BLaER1 treated with 17β-estradiol and CSF1 and Interleukin-3, amounts not matched to agents 10 nM and 100 nM (cell line): Measurements from ENCODE around the gene FIG4.

Experiments
- H3K27ac ChIP-seq, 11 experiments: shearing (Covaris generic); formaldehyde crosslinking; 2 replicates each; pipeline ENCODE4 v1.8.1; 2022
- H3K27me3 ChIP-seq, 11 experiments: shearing (Covaris generic); formaldehyde crosslinking; 2 replicates each; pipeline ENCODE4 v1.8.1; 2022
- H3K36me3 ChIP-seq, 11 experiments: shearing (Covaris generic); formaldehyde crosslinking; 2 replicates each; pipeline ENCODE4 v1.8.1; 2022
- H3K4me1 ChIP-seq, 10 experiments: shearing (Covaris generic); formaldehyde crosslinking; 2 replicates each; pipeline ENCODE4 v1.8.1; 2022
- H3K4me2 ChIP-seq, 11 experiments: shearing (Covaris generic); formaldehyde crosslinking; 2 replicates each; pipeline ENCODE4 v1.8.1; 2022
- H3K4me3 ChIP-seq, 10 experiments: shearing (Covaris generic); formaldehyde crosslinking; 2 replicates each; pipeline ENCODE4 v1.8.1; 2022
- H3K9ac ChIP-seq, 11 experiments: shearing (Covaris generic); formaldehyde crosslinking; 2 replicates each; pipeline ENCODE4 v1.8.1; 2022
- H3K9me3 ChIP-seq, 11 experiments: shearing (Covaris generic); formaldehyde crosslinking; replicated peaks in 1 of 11; 2 replicates each; pipeline ENCODE4 v1.8.1; 2022
- H4K20me1 ChIP-seq, 11 experiments: shearing (Covaris generic); formaldehyde crosslinking; 2 replicates each; pipeline ENCODE4 v1.8.1; 2022
- Cebpa-rat ChIP-seq, 11 experiments: shearing (Covaris generic); IDR thresholded peaks; 2 replicates each; pipeline ENCODE4 v1.8.1; 2022

FIG4 gene

GRCh38 chr6:109870089-109870410, 179.0 kb downstream of the FIG4 start:
- H3K4me3 ChIP-seq, result no peak overlapping the region
- H3K27ac ChIP-seq, result no peak overlapping the region
- H4K20me1 ChIP-seq, result no peaks in the 10 kb centered on the region
- H3K4me1 ChIP-seq, result peaks cover 0 to 23% (median 10%) of the 10 kb centered on the region in 10 experiments; a peak in 17 of 20 replicates
- no peak overlapping the region for H3K4me2 ChIP-seq
- no peaks in the 10 kb centered on the region for H3K36me3 ChIP-seq
- H3K27me3 ChIP-seq, result no peaks in the 10 kb centered on the region
- no peaks in the 10 kb centered on the region for H3K9me3 ChIP-seq
- H3K9ac ChIP-seq, result no peak overlapping the region
- TF ChIP-seq Cebpa-rat (IDR thresholded peaks at IDR 0.05), result no peak

- Histone ChIP-seq H3K4me2 (peak overlapping the region in 3 of 11 experiments; percentile 24 to 75 (median 51); a peak in 6 of 22 replicates), H3K36me3 (no peaks in the 10 kb centered on the region), H3K27me3 (no peaks in the 10 kb centered on the region), H4K20me1 (no peaks in the 10 kb centered on the region), H3K4me3 (no peak overlapping the region), H3K27ac (no peak overlapping the region), H3K9me3 (no peaks in the 10 kb centered on the region), H3K9ac (no peak overlapping the region), H3K4me1 (peaks cover 0 to 31% (median 11%) of the 10 kb centered on the region in 10 experiments; a peak in 18 of 20 replicates)
- TF ChIP-seq Cebpa-rat (IDR thresholded peaks at IDR 0.05), result no peak
Observed at GRCh38 chr6:109872549-109872948, 181.5 kb downstream of the FIG4 start.

- no peak for TF ChIP-seq Cebpa-rat (IDR thresholded peaks at IDR 0.05)
- Histone ChIP-seq H4K20me1 (no peaks in the 10 kb centered on the region), H3K9me3 (no peaks in the 10 kb centered on the region), H3K4me2 (peak overlapping the region in 3 of 11 experiments; percentile 24 to 75 (median 51); a peak in 6 of 22 replicates), H3K36me3 (no peaks in the 10 kb centered on the region), H3K27me3 (no peaks in the 10 kb centered on the region), H3K27ac (no peak overlapping the region), H3K4me3 (no peak overlapping the region), H3K4me1 (peaks cover 0 to 31% (median 7%) of the 10 kb centered on the region in 10 experiments; a peak in 17 of 20 replicates), H3K9ac (no peak overlapping the region)
Observed at GRCh38 chr6:109872968-109873545, 182.0 kb downstream of the FIG4 start.

GRCh38 chr6:109874086-109874485, 183.0 kb downstream of the FIG4 start:
- H3K9me3 ChIP-seq, result no peaks in the 10 kb centered on the region
- no peak overlapping the region for H3K27ac ChIP-seq
- H3K9ac ChIP-seq, result no peak overlapping the region
- no peaks in the 10 kb centered on the region for H3K36me3 ChIP-seq
- H4K20me1 ChIP-seq, result no peaks in the 10 kb centered on the region
- peaks cover 0 to 34% (median 2%) of the 10 kb centered on the region in 10 experiments; a peak in 9 of 20 replicates for H3K4me1 ChIP-seq
- H3K27me3 ChIP-seq, result no peaks in the 10 kb centered on the region
- no peak overlapping the region for H3K4me2 ChIP-seq
- H3K4me3 ChIP-seq, result no peak overlapping the region
- TF ChIP-seq Cebpa-rat (IDR thresholded peaks at IDR 0.05), result no peak

GRCh38 chr6:109874621-109875020, 183.5 kb downstream of the FIG4 start:
- Histone ChIP-seq H3K36me3 (no peaks in the 10 kb centered on the region), H4K20me1 (no peaks in the 10 kb centered on the region), H3K4me3 (no peak overlapping the region), H3K9me3 (no peaks in the 10 kb centered on the region), H3K9ac (no peak overlapping the region), H3K27ac (no peak overlapping the region), H3K27me3 (no peaks in the 10 kb centered on the region), H3K4me1 (peaks cover 0 to 34% (median 2%) of the 10 kb centered on the region in 10 experiments; a peak in 9 of 20 replicates), H3K4me2 (no peak overlapping the region)
- no peak for TF ChIP-seq Cebpa-rat (IDR thresholded peaks at IDR 0.05)
